Fibroblast of lung (primary cell): Measurements from ENCODE around the gene CCDC85C.

Experiments
- EZH2 ChIP-seq: IDR thresholded peaks from 2 replicates; pipeline ENCODE4 v1.5.1; 2012; ENCODE audit warnings: low read length, control low read depth, mild to moderate bottlenecking; ENCODE audit errors: missing control alignments
- TF ChIP-seq, protein P1 (sequence below), 2 donors: IDR thresholded peaks in 1 of 2; conservative IDR thresholded peaks in 1 of 2; 1 replicate in 1 of 2; 2 replicates in 1 of 2; pipeline ENCODE4 v1.5.1; 2011 to 2012; ENCODE audit warnings: low read length in 2 of 2, control low read depth in 1 of 2, inconsistent platforms in 1 of 2, low read depth in 1 of 2, mild to moderate bottlenecking in 1 of 2

- TF ChIP-seq, protein P1, sequence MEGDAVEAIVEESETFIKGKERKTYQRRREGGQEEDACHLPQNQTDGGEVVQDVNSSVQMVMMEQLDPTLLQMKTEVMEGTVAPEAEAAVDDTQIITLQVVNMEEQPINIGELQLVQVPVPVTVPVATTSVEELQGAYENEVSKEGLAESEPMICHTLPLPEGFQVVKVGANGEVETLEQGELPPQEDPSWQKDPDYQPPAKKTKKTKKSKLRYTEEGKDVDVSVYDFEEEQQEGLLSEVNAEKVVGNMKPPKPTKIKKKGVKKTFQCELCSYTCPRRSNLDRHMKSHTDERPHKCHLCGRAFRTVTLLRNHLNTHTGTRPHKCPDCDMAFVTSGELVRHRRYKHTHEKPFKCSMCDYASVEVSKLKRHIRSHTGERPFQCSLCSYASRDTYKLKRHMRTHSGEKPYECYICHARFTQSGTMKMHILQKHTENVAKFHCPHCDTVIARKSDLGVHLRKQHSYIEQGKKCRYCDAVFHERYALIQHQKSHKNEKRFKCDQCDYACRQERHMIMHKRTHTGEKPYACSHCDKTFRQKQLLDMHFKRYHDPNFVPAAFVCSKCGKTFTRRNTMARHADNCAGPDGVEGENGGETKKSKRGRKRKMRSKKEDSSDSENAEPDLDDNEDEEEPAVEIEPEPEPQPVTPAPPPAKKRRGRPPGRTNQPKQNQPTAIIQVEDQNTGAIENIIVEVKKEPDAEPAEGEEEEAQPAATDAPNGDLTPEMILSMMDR (conservative IDR thresholded peaks at IDR 0.05 in 1 of 2, IDR thresholded peaks at IDR 0.05 in 1 of 2; ENCODE audit: low read depth in 1 of 2, low read length in 2 of 2), result no peak
- TF ChIP-seq EZH2, result no peak
Observed at GRCh38 chr14:99619835-99620834, 16.1 kb upstream of the CCDC85C start.
